Trophoblast cell (in vitro differentiated cells and primary cell): ENCODE results near the gene TMEM240.
A peak's percentile ranks its signal among the peaks of the same experiment; 100 is the strongest.

Experiments
- DNase-seq, 2 donors: peaks; one replicate each; pipeline ENCODE4 v3.0.0-alpha.2; 2016
- H2AFZ ChIP-seq: 2 replicates; pipeline ENCODE4 v1.6.1; 2013; ENCODE audit warnings: low read length, moderate library complexity, mild to moderate bottlenecking; ENCODE audit not compliant: insufficient read depth, poor library complexity
- H2AK5ac ChIP-seq: 2 replicates; pipeline ENCODE4 v1.6.1; 2013; ENCODE audit warnings: mild to moderate bottlenecking, low read length
- H2BK120ac ChIP-seq: 2 replicates; pipeline ENCODE4 v1.6.1; 2013; ENCODE audit warnings: low read length, mild to moderate bottlenecking, moderate library complexity; ENCODE audit not compliant: insufficient read depth, poor library complexity
- H2BK12ac ChIP-seq: 2 replicates; pipeline ENCODE4 v1.6.1; 2013; ENCODE audit warnings: mild to moderate bottlenecking, low read length, moderate library complexity
- H2BK5ac ChIP-seq: 2 replicates; pipeline ENCODE4 v1.6.1; 2013; ENCODE audit warnings: low read length, low read depth, moderate library complexity, mild to moderate bottlenecking; ENCODE audit not compliant: poor library complexity
- H3K14ac ChIP-seq: 2 replicates; pipeline ENCODE4 v1.6.1; 2013; ENCODE audit warnings: mild to moderate bottlenecking, low read length
- H3K18ac ChIP-seq: 2 replicates; pipeline ENCODE4 v1.6.1; 2013; ENCODE audit warnings: mild to moderate bottlenecking, low read length
- H3K23ac ChIP-seq: 2 replicates; pipeline ENCODE4 v1.6.1; 2013; ENCODE audit warnings: low read length
- H3K27ac ChIP-seq: 2 replicates; pipeline ENCODE4 v1.5.1; 2013; ENCODE audit warnings: low read depth, mild to moderate bottlenecking, inconsistent platforms, low read length, moderate library complexity
- H3K27me3 ChIP-seq: 2 replicates; pipeline ENCODE4 v1.6.1; 2013; ENCODE audit warnings: inconsistent platforms, mild to moderate bottlenecking, low read length, moderate library complexity; ENCODE audit not compliant: insufficient read depth
- H3K36me3 ChIP-seq, 2 experiments: 1 replicate in 1 of 2; 2 replicates in 1 of 2; pipeline ENCODE4 v1.6.1; 2013; ENCODE audit warnings: low read length in 2 of 2, mild to moderate bottlenecking in 2 of 2, moderate library complexity in 1 of 2; ENCODE audit not compliant: insufficient read depth in 2 of 2, control insufficient read depth in 1 of 2
- H3K4ac ChIP-seq: 2 replicates; pipeline ENCODE4 v1.6.1; 2013; ENCODE audit warnings: low read depth, mild to moderate bottlenecking, low read length, moderate library complexity
- H3K4me1 ChIP-seq, 2 experiments: 1 replicate in 1 of 2; 2 replicates in 1 of 2; pipeline ENCODE4 v1.6.1; 2013; ENCODE audit warnings: low read length in 2 of 2, mild to moderate bottlenecking in 2 of 2, moderate library complexity in 1 of 2; ENCODE audit not compliant: insufficient read depth in 2 of 2, control insufficient read depth in 1 of 2
- H3K4me2 ChIP-seq: 2 replicates; pipeline ENCODE4 v1.6.1; 2013; ENCODE audit warnings: inconsistent platforms, mild to moderate bottlenecking, low read length, moderate library complexity
- H3K4me3 ChIP-seq: 2 replicates; pipeline ENCODE4 v1.5.1; 2013; ENCODE audit warnings: mild to moderate bottlenecking, low read depth, low read length, inconsistent platforms
- H3K79me1 ChIP-seq: one replicate; pipeline ENCODE4 v1.6.1; 2013; ENCODE audit warnings: low read length
- H3K79me2 ChIP-seq: 2 replicates; pipeline ENCODE4 v1.6.1; 2013; ENCODE audit warnings: low read length, mild to moderate bottlenecking; ENCODE audit not compliant: control insufficient read depth, insufficient read depth, poor library complexity
- H3K9ac ChIP-seq: 2 replicates; pipeline ENCODE4 v1.6.1; 2013; ENCODE audit warnings: mild to moderate bottlenecking, low read length
- H3K9me3 ChIP-seq: 2 replicates; pipeline ENCODE4 v1.6.1; 2013; ENCODE audit warnings: low read depth, mild to moderate bottlenecking, control low read depth, inconsistent platforms, low read length; ENCODE audit not compliant: insufficient read depth
- H4K12ac ChIP-seq: 2 replicates; pipeline ENCODE4 v1.6.1; 2013; ENCODE audit warnings: low read depth, mild to moderate bottlenecking, low read length, moderate library complexity
- H4K8ac ChIP-seq: 2 replicates; pipeline ENCODE4 v1.6.1; 2013; ENCODE audit warnings: low read depth, mild to moderate bottlenecking, low read length, moderate library complexity
- H4K91ac ChIP-seq: one replicate; pipeline ENCODE4 v1.6.1; 2013; ENCODE audit warnings: low read depth, mild to moderate bottlenecking, low read length, moderate library complexity
- WGBS: extraction: QIAGEN DNeasy Blood & Tissue Kit; methylation state at CpG from one replicate; pipeline ENCODE4 v1.1.7; 2013; ENCODE audit warnings: missing lambda C conversion rate; ENCODE audit not compliant: insufficient read length, insufficient coverage; ENCODE audit errors: extremely low coverage; 5-methylcytosine and 5-hydroxymethylcytosine counted together

The TMEM240 gene

GRCh38 chr1:1577367-1578011, 37.1 kb upstream of the TMEM240 start:
- peaks cover 0 to 7% of the 10 kb centered on the region in 2 experiments for H3K4me1 ChIP-seq
- H4K12ac ChIP-seq = no peak overlapping the region
- H3K9ac ChIP-seq = no peak overlapping the region
- H3K9me3 ChIP-seq = peaks cover 3% of the 10 kb centered on the region
- H3K27me3 ChIP-seq = no peaks in the 10 kb centered on the region
- no peak overlapping the region for H4K91ac ChIP-seq
- peak overlapping the region; percentile 25 for H3K4me3 ChIP-seq
- no peak overlapping the region for H3K18ac ChIP-seq
- H3K79me1 ChIP-seq = peaks cover 13% of the 10 kb centered on the region
- H2BK120ac ChIP-seq = no peak overlapping the region
- no peaks in the 10 kb centered on the region for H3K36me3 ChIP-seq
- H2AFZ ChIP-seq = no peak overlapping the region
- no peak for DNase-seq
- no peak overlapping the region for H3K4me2 ChIP-seq
- H3K27ac ChIP-seq = no peak overlapping the region
- H3K4ac ChIP-seq = no peak overlapping the region
- no CpG with 5 or more reads among the region's 10 CpGs for WGBS
- peaks cover 16% of the 10 kb centered on the region for H3K79me2 ChIP-seq
- H3K14ac ChIP-seq = no peak overlapping the region
- H2BK12ac ChIP-seq = no peak overlapping the region
- H2AK5ac ChIP-seq = no peak overlapping the region
- no peak overlapping the region for H4K8ac ChIP-seq
- no peak overlapping the region for H2BK5ac ChIP-seq
- H3K23ac ChIP-seq = no peak overlapping the region

DNA sequence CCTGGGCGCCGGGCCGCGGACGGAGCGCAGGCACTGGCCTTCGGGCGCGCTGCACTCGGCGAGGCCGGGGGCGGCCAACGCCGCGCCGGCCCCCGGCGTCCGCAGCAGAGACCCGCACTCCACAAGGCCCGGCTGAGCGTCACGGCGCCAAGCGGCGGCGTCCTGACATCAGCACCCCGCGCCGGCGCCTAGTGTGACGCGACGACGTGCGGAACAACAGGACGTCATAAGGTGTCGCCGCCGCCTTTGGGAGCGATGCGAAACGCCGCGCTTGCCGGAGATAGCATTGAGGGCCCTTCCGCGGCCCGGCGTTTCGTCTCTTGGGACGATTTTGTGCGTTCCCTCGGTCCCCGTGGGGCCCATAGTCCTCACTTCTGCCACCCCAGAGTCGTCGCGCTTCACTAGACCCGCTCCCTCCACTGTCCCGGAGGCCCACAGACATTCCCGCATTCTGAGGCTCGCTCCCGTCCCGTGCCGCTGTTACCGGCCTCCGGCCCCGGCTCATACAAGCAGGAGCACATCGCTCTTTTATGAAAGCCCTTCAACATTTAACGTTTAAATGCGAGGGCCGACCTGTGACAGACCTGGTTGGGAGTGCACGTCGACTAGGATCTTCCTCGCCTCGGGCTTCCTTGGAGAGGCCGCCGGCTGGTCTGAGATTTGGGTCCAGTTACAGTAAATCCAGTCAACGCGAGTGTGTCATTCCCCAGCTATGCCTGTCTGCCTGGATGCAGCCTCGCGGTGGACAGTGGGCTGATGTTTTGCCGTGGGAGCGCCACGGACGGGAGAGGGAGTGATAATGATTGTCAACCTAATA, 34.5 kb upstream of the TMEM240 start, which contains the start of gene SSU72:
TSS of gene SSU72 (minus strand) at position 143 of the 817 bp plus-strand sequence. CDS start 306 bp downstream, outside the sequence.
- peak; percentile 92 to 97 for DNase-seq
- Histone ChIP-seq H3K14ac (peak within 1 kb of the TSS; percentile 99), H3K4me3 (peak within 1 kb of the TSS; percentile 100), H3K9me3 (peaks cover 3% of the 10 kb centered on the region), H3K4ac (peak within 1 kb of the TSS; percentile 94), H4K12ac (peak within 1 kb of the TSS; percentile 92), H3K18ac (peak within 1 kb of the TSS; percentile 98), H3K79me1 (peaks cover 13% of the 10 kb centered on the region), H2BK12ac (no peak within 1 kb of the TSS), H4K91ac (peak within 1 kb of the TSS; percentile 97), H3K9ac (peak within 1 kb of the TSS; percentile 100), H2BK120ac (peak within 1 kb of the TSS; percentile 67), H2AK5ac (peak within 1 kb of the TSS; percentile 94), H2AFZ (peak within 1 kb of the TSS; percentile 97), H3K27ac (peak within 1 kb of the TSS; percentile 98), H4K8ac (peak within 1 kb of the TSS; percentile 93), H2BK5ac (peak within 1 kb of the TSS; percentile 90), H3K27me3 (no peaks in the 10 kb centered on the region), H3K23ac (peak within 1 kb of the TSS; percentile 54), H3K79me2 (peaks cover 23% of the 10 kb centered on the region), H3K4me1 (peaks cover 0 to 7% of the 10 kb centered on the region in 2 experiments), H3K4me2 (peak within 1 kb of the TSS; percentile 99), H3K36me3 (peaks cover 6 to 7% of the 10 kb centered on the region in 2 experiments)
- WGBS = no CpG with 5 or more reads among the region's 87 CpGs

- peaks cover 13% of the 10 kb centered on the region for H3K79me1 ChIP-seq
- peak overlapping the region; percentile 94 for H3K4ac ChIP-seq
- peaks cover 23% of the 10 kb centered on the region for H3K79me2 ChIP-seq
- H3K4me2 ChIP-seq = peak overlapping the region; percentile 99
- H4K91ac ChIP-seq = peak overlapping the region; percentile 97
- peak overlapping the region; percentile 92 for H4K12ac ChIP-seq
- peak overlapping the region; percentile 94 for H2AK5ac ChIP-seq
- H2BK12ac ChIP-seq = no peak overlapping the region
- WGBS = no CpG with 5 or more reads among the region's 96 CpGs
- peak overlapping the region; percentile 97 for H2AFZ ChIP-seq
- peak; percentile 63 to 80 for DNase-seq
- H3K9ac ChIP-seq = peak overlapping the region; percentile 100
- peaks cover 0 to 7% of the 10 kb centered on the region in 2 experiments for H3K4me1 ChIP-seq
- H3K14ac ChIP-seq = peak overlapping the region; percentile 99
- H3K36me3 ChIP-seq = peaks cover 7 to 10% of the 10 kb centered on the region in 2 experiments
- H3K23ac ChIP-seq = no peak overlapping the region
- peak overlapping the region; percentile 90 for H2BK5ac ChIP-seq
- H3K27me3 ChIP-seq = no peaks in the 10 kb centered on the region
- H3K4me3 ChIP-seq = peak overlapping the region; percentile 100
- peak overlapping the region; percentile 93 for H4K8ac ChIP-seq
- peak overlapping the region; percentile 67 for H2BK120ac ChIP-seq
- peaks cover 3% of the 10 kb centered on the region for H3K9me3 ChIP-seq
- H3K18ac ChIP-seq = peak overlapping the region; percentile 98
- H3K27ac ChIP-seq = peak overlapping the region; percentile 98
Measured at GRCh38 chr1:1573843-1574720, 33.7 kb upstream of the TMEM240 start.

DNA sequence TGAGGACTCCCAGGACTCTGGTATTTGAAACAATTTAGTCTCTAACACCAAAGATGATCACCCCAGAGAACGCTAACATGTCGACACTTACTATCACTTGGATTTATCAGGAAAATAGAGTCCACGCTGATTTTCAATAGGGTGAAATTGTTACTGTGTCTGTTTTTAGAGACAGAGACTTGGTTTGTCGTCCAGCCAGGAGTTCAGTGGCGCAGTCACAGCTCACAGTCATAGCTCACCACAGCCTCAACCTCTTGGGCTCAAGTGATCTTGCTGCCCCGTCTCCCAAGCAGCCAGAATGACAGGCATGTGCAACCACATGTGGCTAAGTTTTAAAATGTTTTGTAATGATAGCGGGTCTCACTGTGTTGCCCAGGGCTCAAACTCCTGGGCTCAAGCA, 28.9 kb upstream of the TMEM240 start:
- H3K79me2 ChIP-seq = peaks cover 34% of the 10 kb centered on the region
- H3K27ac ChIP-seq = no peak overlapping the region
- no peak overlapping the region for H2BK5ac ChIP-seq
- peak overlapping the region; percentile 53 for H3K4ac ChIP-seq
- DNase-seq = no peak
- H3K4me2 ChIP-seq = no peak overlapping the region
- H2BK120ac ChIP-seq = no peak overlapping the region
- H2AFZ ChIP-seq = no peak overlapping the region
- no peak overlapping the region for H3K4me3 ChIP-seq
- H3K23ac ChIP-seq = no peak overlapping the region
- H3K18ac ChIP-seq = no peak overlapping the region
- WGBS = no CpG with 5 or more reads among the region's 7 CpGs
- no peaks in the 10 kb centered on the region for H3K9me3 ChIP-seq
- no peak overlapping the region for H4K8ac ChIP-seq
- H3K9ac ChIP-seq = no peak overlapping the region
- H2BK12ac ChIP-seq = no peak overlapping the region
- H3K79me1 ChIP-seq = peaks cover 4% of the 10 kb centered on the region
- no peak overlapping the region for H4K91ac ChIP-seq
- no peak overlapping the region for H3K14ac ChIP-seq
- H3K4me1 ChIP-seq = peaks cover 0 to 3% of the 10 kb centered on the region in 2 experiments
- H2AK5ac ChIP-seq = no peak overlapping the region
- no peak overlapping the region for H4K12ac ChIP-seq
- H3K27me3 ChIP-seq = no peaks in the 10 kb centered on the region
- peaks cover 25 to 26% of the 10 kb centered on the region in 2 experiments for H3K36me3 ChIP-seq
